ENCODE results near the gene CBFA2T3. TPM values are rescaled to one million over a fixed set of nuclear protein-coding genes. Genes with fewer than 3 reads are reported as not detected.

CBFA2T3 gene
- total and polyA plus RNA-seq, 4 donors = 0.18 to 9.4 (median 2.7) TPM

DNA sequence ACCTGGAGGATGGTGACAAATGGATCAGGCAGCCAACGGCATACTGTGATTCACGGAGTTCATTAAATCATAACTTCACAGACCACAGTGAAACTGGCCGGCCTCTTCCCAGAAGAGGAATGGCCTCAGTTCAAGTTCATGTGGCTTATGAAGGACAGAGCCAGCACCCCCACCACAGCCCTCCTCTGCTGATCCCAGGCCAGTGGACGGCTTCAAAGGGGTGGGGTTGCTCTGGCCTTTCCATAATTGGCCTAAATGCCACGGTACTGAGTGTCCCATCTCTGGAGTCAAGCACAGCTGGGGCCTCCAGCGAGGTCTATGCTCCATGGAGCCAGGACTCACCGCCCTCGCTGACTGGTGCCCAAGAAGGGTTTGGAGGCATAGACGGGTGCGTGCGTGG, 141.6 kb downstream of the CBFA2T3 start:
- Histone ChIP-seq H3K36me3 (ENCODE audit: control insufficient read depth in 1 of 2, insufficient read depth in 2 of 2, low read length in 1 of 2) (peaks cover 0 to under 1% of the 10 kb centered on the region in 2 donors), H3K4me3 (ENCODE audit: low read length in 2 of 2) (no peak overlapping the region), H3K9me3 (ENCODE audit: control insufficient read depth, low read length) (no peaks in the 10 kb centered on the region), H3K4me1 (ENCODE audit: control insufficient read depth in 1 of 2, insufficient read depth in 2 of 2, low read length in 2 of 2) (no peaks in the 10 kb centered on the region), H3K27me3 (ENCODE audit: control insufficient read depth in 1 of 2, insufficient read depth in 2 of 2, low read length in 1 of 2) (no peaks in the 10 kb centered on the region), H3K27ac (ENCODE audit: low read depth in 1 of 2, low read length in 2 of 2) (no peak overlapping the region)
- 84 to 87% methylated on average over 11 of the region's 11 CpGs for WGBS, 2 donors
- intact Hi-C loops (cut with DNase I) = no loop called here
- DNase-seq = peak in 1 of 2 donors; percentile 68
- ATAC-seq (ENCODE audit: low FRiP score) = peak; percentile 78

DNA sequence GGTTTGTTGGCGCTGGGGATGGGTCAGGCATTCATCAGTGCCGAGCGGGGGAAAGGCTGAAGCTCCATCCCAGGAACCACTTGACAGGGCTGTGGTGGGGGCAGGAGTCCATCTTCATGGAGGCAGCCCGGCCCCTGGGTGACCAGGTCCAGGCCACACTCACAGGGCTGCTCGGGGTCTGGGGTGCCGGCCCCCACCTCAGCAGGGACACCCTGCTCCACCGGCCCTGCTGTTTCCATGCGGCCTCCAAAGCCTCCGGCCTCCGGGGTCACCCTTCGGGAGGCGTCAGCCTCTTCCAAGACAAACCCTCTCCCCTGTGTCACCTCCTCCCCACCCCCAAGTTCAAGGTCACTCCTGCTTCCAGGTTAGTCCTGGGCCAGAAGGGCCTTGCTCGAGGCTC, 142.3 kb downstream of the CBFA2T3 start:
- ATAC-seq (ENCODE audit: low FRiP score) (no peak), DNase-seq (no peak)
- no peaks in the 10 kb centered on the region for H3K27me3 ChIP-seq (ENCODE audit: control insufficient read depth in 1 of 2, insufficient read depth in 2 of 2, low read length in 1 of 2)
- 92% methylated on average over 12 to 13 of the region's 13 CpGs for WGBS, 2 donors
- H3K4me1 ChIP-seq (ENCODE audit: control insufficient read depth in 1 of 2, insufficient read depth in 2 of 2, low read length in 2 of 2) = no peaks in the 10 kb centered on the region
- H3K27ac ChIP-seq (ENCODE audit: low read depth in 1 of 2, low read length in 2 of 2) = no peak overlapping the region
- H3K36me3 ChIP-seq (ENCODE audit: control insufficient read depth in 1 of 2, insufficient read depth in 2 of 2, low read length in 1 of 2) = no peaks in the 10 kb centered on the region
- no peaks in the 10 kb centered on the region for H3K9me3 ChIP-seq (ENCODE audit: control insufficient read depth, low read length)
- intact Hi-C loops (cut with DNase I) = no loop called here
- no peak overlapping the region for H3K4me3 ChIP-seq (ENCODE audit: low read length in 2 of 2)

GRCh38 chr16:88833086-88833485, 143.9 kb downstream of the CBFA2T3 start:
- H3K9me3 ChIP-seq (ENCODE audit: control insufficient read depth, low read length) = no peaks in the 10 kb centered on the region
- no peaks in the 10 kb centered on the region for H3K4me1 ChIP-seq (ENCODE audit: control insufficient read depth in 1 of 2, insufficient read depth in 2 of 2, low read length in 2 of 2)
- ATAC-seq (ENCODE audit: low FRiP score) (no peak), DNase-seq (no peak)
- H3K36me3 ChIP-seq (ENCODE audit: control insufficient read depth in 1 of 2, insufficient read depth in 2 of 2, low read length in 1 of 2) = no peaks in the 10 kb centered on the region
- intact Hi-C loops (cut with DNase I) = no loop called here
- no peaks in the 10 kb centered on the region for H3K27me3 ChIP-seq (ENCODE audit: control insufficient read depth in 1 of 2, insufficient read depth in 2 of 2, low read length in 1 of 2)
- WGBS, 2 donors = 95 to 97% methylated on average over 12 to 13 of the region's 13 CpGs
- H3K27ac ChIP-seq (ENCODE audit: low read depth in 1 of 2, low read length in 2 of 2) = no peak overlapping the region
- no peak overlapping the region for H3K4me3 ChIP-seq (ENCODE audit: low read length in 2 of 2)

GRCh38 chr16:88831838-88832237, 145.2 kb downstream of the CBFA2T3 start:
- no peaks in the 10 kb centered on the region for H3K4me1 ChIP-seq (ENCODE audit: control insufficient read depth in 1 of 2, insufficient read depth in 2 of 2, low read length in 2 of 2)
- 82 to 85% methylated on average over 10 to 13 of the region's 13 CpGs for WGBS, 2 donors
- no peaks in the 10 kb centered on the region for H3K27me3 ChIP-seq (ENCODE audit: control insufficient read depth in 1 of 2, insufficient read depth in 2 of 2, low read length in 1 of 2)
- no peak overlapping the region for H3K4me3 ChIP-seq (ENCODE audit: low read length in 2 of 2)
- no peaks in the 10 kb centered on the region for H3K9me3 ChIP-seq (ENCODE audit: control insufficient read depth, low read length)
- peaks cover 0 to 3% of the 10 kb centered on the region in 2 donors for H3K36me3 ChIP-seq (ENCODE audit: control insufficient read depth in 1 of 2, insufficient read depth in 2 of 2, low read length in 1 of 2)
- no peak for ATAC-seq (ENCODE audit: low FRiP score)
- intact Hi-C loops (cut with DNase I) = no loop called here
- peak in 1 of 2 donors; percentile 42 for DNase-seq
- no peak overlapping the region for H3K27ac ChIP-seq (ENCODE audit: low read depth in 1 of 2, low read length in 2 of 2)

DNA sequence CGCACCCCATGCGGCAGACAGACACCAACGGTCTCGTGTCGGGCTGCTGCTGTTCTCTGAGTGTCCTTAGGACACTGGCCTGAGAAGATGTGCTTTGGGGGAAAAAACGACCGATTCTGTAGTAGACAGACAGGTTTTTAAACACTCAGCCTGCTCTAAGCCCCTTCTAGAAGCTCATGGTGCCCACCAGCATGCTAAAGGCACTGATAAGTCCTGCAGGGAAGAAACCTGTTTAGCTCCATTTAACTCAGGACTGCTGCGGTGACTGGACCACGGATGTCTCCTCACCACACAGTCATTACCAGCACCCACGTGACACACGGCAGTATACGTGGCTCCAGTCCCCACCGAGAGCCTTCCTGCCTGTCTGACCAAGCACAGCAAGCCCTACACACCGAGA, 146.2 kb downstream of the CBFA2T3 start:
- intact Hi-C loops (cut with DNase I) = no loop called here
- no peak for ATAC-seq (ENCODE audit: low FRiP score)
- DNase-seq = no peak
- H3K9me3 ChIP-seq (ENCODE audit: control insufficient read depth, low read length) = no peaks in the 10 kb centered on the region
- no peaks in the 10 kb centered on the region for H3K4me1 ChIP-seq (ENCODE audit: control insufficient read depth in 1 of 2, insufficient read depth in 2 of 2, low read length in 2 of 2)
- 93 to 94% methylated on average over 14 of the region's 14 CpGs for WGBS, 2 donors
- H3K27me3 ChIP-seq (ENCODE audit: control insufficient read depth in 1 of 2, insufficient read depth in 2 of 2, low read length in 1 of 2) = no peaks in the 10 kb centered on the region
- no peak overlapping the region for H3K4me3 ChIP-seq (ENCODE audit: low read length in 2 of 2)
- H3K27ac ChIP-seq (ENCODE audit: low read depth in 1 of 2, low read length in 2 of 2) = no peak overlapping the region
- H3K36me3 ChIP-seq (ENCODE audit: control insufficient read depth in 1 of 2, insufficient read depth in 2 of 2, low read length in 1 of 2) = peaks cover 0 to 4% of the 10 kb centered on the region in 2 donors

GRCh38 chr16:88830258-88830657, 146.7 kb downstream of the CBFA2T3 start:
- Histone ChIP-seq H3K4me3 (ENCODE audit: low read length in 2 of 2) (no peak overlapping the region), H3K4me1 (ENCODE audit: control insufficient read depth in 1 of 2, insufficient read depth in 2 of 2, low read length in 2 of 2) (no peaks in the 10 kb centered on the region), H3K36me3 (ENCODE audit: control insufficient read depth in 1 of 2, insufficient read depth in 2 of 2, low read length in 1 of 2) (peaks cover 0 to 5% of the 10 kb centered on the region in 2 donors), H3K27ac (ENCODE audit: low read depth in 1 of 2, low read length in 2 of 2) (no peak overlapping the region), H3K27me3 (ENCODE audit: control insufficient read depth in 1 of 2, insufficient read depth in 2 of 2, low read length in 1 of 2) (no peaks in the 10 kb centered on the region), H3K9me3 (ENCODE audit: control insufficient read depth, low read length) (no peaks in the 10 kb centered on the region)
- DNase-seq (no peak), ATAC-seq (ENCODE audit: low FRiP score) (no peak)
- WGBS, 2 donors = 65 to 67% methylated on average over 11 of the region's 11 CpGs
- intact Hi-C loops (cut with DNase I) = no loop called here

- Histone ChIP-seq H3K4me3 (ENCODE audit: low read length in 2 of 2) (no peak overlapping the region), H3K4me1 (ENCODE audit: control insufficient read depth in 1 of 2, insufficient read depth in 2 of 2, low read length in 2 of 2) (no peaks in the 10 kb centered on the region), H3K9me3 (ENCODE audit: control insufficient read depth, low read length) (no peaks in the 10 kb centered on the region), H3K27ac (ENCODE audit: low read depth in 1 of 2, low read length in 2 of 2) (no peak overlapping the region), H3K27me3 (ENCODE audit: control insufficient read depth in 1 of 2, insufficient read depth in 2 of 2, low read length in 1 of 2) (no peaks in the 10 kb centered on the region), H3K36me3 (ENCODE audit: control insufficient read depth in 1 of 2, insufficient read depth in 2 of 2, low read length in 1 of 2) (peaks cover 0 to 5% of the 10 kb centered on the region in 2 donors)
- no peak for ATAC-seq (ENCODE audit: low FRiP score)
- DNase-seq = peak in 1 of 2 donors; percentile 42
- intact Hi-C loops (cut with DNase I) = no loop called here
- WGBS, 2 donors = 43 to 69% methylated on average over 24 of the region's 24 CpGs
These were observed 148.3 kb downstream of the CBFA2T3 start for GRCh38 chr16:88828711-88829110.

- peak in 1 of 2 donors; percentile 34 for DNase-seq
- no peak for ATAC-seq (ENCODE audit: low FRiP score)
- peaks cover 0 to 5% of the 10 kb centered on the region in 2 donors for H3K36me3 ChIP-seq (ENCODE audit: control insufficient read depth in 1 of 2, insufficient read depth in 2 of 2, low read length in 1 of 2)
- WGBS, 2 donors = 90 to 92% methylated on average over 21 of the region's 21 CpGs
- H3K27ac ChIP-seq (ENCODE audit: low read depth in 1 of 2, low read length in 2 of 2) = no peak overlapping the region
- H3K9me3 ChIP-seq (ENCODE audit: control insufficient read depth, low read length) = no peaks in the 10 kb centered on the region
- H3K4me3 ChIP-seq (ENCODE audit: low read length in 2 of 2) = no peak overlapping the region
- H3K27me3 ChIP-seq (ENCODE audit: control insufficient read depth in 1 of 2, insufficient read depth in 2 of 2, low read length in 1 of 2) = no peaks in the 10 kb centered on the region
- H3K4me1 ChIP-seq (ENCODE audit: control insufficient read depth in 1 of 2, insufficient read depth in 2 of 2, low read length in 2 of 2) = no peaks in the 10 kb centered on the region
- intact Hi-C loops (cut with DNase I) = no loop called here
These were observed 149.3 kb downstream of the CBFA2T3 start for GRCh38 chr16:88827727-88828126.

- Histone ChIP-seq H3K4me1 (ENCODE audit: control insufficient read depth in 1 of 2, insufficient read depth in 2 of 2, low read length in 2 of 2) (no peaks in the 10 kb centered on the region), H3K27ac (ENCODE audit: low read depth in 1 of 2, low read length in 2 of 2) (no peak overlapping the region), H3K4me3 (ENCODE audit: low read length in 2 of 2) (no peak overlapping the region), H3K36me3 (ENCODE audit: control insufficient read depth in 1 of 2, insufficient read depth in 2 of 2, low read length in 1 of 2) (peaks cover 0 to 5% of the 10 kb centered on the region in 2 donors), H3K27me3 (ENCODE audit: control insufficient read depth in 1 of 2, insufficient read depth in 2 of 2, low read length in 1 of 2) (no peaks in the 10 kb centered on the region), H3K9me3 (ENCODE audit: control insufficient read depth, low read length) (no peaks in the 10 kb centered on the region)
- 92% methylated on average over 14 to 26 of the region's 26 CpGs for WGBS, 2 donors
- DNase-seq (no peak), ATAC-seq (ENCODE audit: low FRiP score) (no peak)
- intact Hi-C loops (cut with DNase I) = no loop called here
These were observed 150.8 kb downstream of the CBFA2T3 start for GRCh38 chr16:88826070-88826840.

All from aorta (tissue), 5 donors.